ENCODE data around the gene HOXB3.

The HOXB3 gene

GRCh38 chr17:48499735-48500434 lies 90.2 kb downstream of the HOXB3 start:
- TF ChIP-seq ZFX (IDR thresholded peaks at IDR 0.05) (no peak), CTCF (conservative IDR thresholded peaks at IDR 0.05) (no peak)
- H3K27ac ChIP-seq = no peak overlapping the region

GRCh38 chr17:48499248-48499647 lies 90.8 kb downstream of the HOXB3 start:
- H3K27ac ChIP-seq = no peak overlapping the region
- TF ChIP-seq ZFX (IDR thresholded peaks at IDR 0.05) = no peak
- no peak for TF ChIP-seq CTCF (conservative IDR thresholded peaks at IDR 0.05)
